WERI-Rb-1 (cell line): ENCODE results near the gene ZFHX3.

Source experiments
- DNase-seq: peaks from one replicate; pipeline ENCODE4 v3.0.0-alpha.2; 2020
- H3K27ac ChIP-seq: fragments of 250-450 bp; sonication (Bioruptor Pico); 2 replicates; pipeline ENCODE4 v1.5.1; 2020; ENCODE audit warnings: mild to moderate bottlenecking, moderate library complexity
- H3K27me3 ChIP-seq: fragments of 250-450 bp; sonication (Bioruptor Pico); 2 replicates; pipeline ENCODE4 v1.5.1; 2021; ENCODE audit warnings: mild to moderate bottlenecking, low read depth, moderate library complexity; ENCODE audit not compliant: insufficient read depth, severe bottlenecking
- H3K36me3 ChIP-seq: fragments of 250-450 bp; sonication (Bioruptor Pico); 2 replicates; pipeline ENCODE4 v1.5.1; 2020; ENCODE audit warnings: mild to moderate bottlenecking, moderate library complexity
- H3K4me3 ChIP-seq: 2 replicates; pipeline ENCODE4 v1.5.1; 2011; ENCODE audit warnings: low read depth, mild to moderate bottlenecking, control low read depth, low read length
- H3K9me3 ChIP-seq: fragments of 250-450 bp; sonication (Bioruptor Pico); 2 replicates; pipeline ENCODE4 v1.5.1; 2021; ENCODE audit warnings: mild to moderate bottlenecking, moderate library complexity; ENCODE audit not compliant: severe bottlenecking
- TF ChIP-seq, protein P1 (sequence below): IDR thresholded peaks from 2 replicates; pipeline ENCODE4 v1.5.1; 2011; ENCODE audit warnings: low read depth, mild to moderate bottlenecking, control low read depth, inconsistent platforms, low read length

Gene ZFHX3

DNA sequence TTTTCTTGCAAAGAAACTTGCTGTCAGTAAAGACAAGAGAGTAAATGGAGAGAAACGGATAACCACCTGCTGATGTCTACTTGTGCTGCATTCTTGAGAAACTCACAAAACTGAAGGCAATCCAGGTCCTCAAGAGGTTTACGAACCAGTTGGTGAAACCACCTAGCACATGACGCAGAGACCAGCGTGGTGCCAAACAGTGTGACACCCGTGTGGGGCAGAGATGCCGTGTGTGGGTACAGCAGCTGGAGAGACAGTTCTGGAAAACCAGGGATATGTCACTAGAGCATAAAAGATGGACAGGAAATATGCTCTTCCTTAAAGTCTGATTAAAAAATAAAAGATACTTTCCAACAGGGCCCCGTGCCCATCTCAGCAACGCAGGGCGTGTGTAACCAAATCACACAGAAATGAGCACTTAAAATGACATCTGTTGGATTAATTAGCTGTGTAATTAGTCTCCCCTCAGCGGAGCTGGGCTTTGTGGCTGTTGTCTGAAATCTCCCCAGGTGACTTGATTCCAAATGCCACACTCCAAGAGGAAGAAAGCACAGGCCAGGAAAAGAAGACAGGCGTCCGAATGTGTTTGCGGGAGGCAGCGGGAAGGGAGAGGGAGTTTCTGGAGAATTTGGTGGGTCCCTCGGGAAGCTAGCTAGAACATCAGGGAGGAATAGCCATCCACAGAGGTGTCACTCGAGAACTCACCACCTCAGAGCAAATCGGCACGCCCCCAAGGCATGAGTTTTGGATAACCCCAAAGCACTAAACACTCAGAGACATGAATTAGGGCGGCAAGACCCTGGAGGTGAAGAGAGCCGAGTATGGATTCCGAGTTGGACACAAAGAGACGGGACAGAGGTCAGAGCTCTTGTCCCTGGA is 109.8 kb downstream of the ZFHX3 start:
- Histone ChIP-seq H3K4me3 (no peak overlapping the region), H3K9me3 (no peaks in the 10 kb centered on the region), H3K27me3 (no peaks in the 10 kb centered on the region), H3K36me3 (no peaks in the 10 kb centered on the region; the same call in 1 of the 2 replicates), H3K27ac (no peak overlapping the region)
- DNase-seq, result no peak
- TF ChIP-seq, protein P1, sequence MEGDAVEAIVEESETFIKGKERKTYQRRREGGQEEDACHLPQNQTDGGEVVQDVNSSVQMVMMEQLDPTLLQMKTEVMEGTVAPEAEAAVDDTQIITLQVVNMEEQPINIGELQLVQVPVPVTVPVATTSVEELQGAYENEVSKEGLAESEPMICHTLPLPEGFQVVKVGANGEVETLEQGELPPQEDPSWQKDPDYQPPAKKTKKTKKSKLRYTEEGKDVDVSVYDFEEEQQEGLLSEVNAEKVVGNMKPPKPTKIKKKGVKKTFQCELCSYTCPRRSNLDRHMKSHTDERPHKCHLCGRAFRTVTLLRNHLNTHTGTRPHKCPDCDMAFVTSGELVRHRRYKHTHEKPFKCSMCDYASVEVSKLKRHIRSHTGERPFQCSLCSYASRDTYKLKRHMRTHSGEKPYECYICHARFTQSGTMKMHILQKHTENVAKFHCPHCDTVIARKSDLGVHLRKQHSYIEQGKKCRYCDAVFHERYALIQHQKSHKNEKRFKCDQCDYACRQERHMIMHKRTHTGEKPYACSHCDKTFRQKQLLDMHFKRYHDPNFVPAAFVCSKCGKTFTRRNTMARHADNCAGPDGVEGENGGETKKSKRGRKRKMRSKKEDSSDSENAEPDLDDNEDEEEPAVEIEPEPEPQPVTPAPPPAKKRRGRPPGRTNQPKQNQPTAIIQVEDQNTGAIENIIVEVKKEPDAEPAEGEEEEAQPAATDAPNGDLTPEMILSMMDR, result no peak

DNA sequence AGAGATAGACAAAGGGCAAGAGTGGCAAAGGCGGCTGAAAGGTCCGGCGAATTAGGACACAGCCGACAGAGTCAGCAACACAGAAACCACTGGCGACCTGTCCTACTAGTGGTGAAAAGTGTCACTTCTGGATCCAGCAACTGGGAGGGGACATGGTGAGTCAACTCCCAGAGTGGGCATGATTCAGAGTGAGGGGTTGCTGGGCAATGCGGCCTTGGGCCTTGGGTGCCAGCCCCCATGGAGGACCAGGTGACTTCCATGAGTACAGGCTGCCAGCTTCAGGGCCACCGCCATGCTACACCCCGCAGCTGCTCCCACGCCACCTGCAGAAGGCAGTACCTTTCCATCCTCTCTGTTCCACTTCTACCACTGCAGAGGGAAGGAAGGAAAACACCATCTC is 110.6 kb downstream of the ZFHX3 start:
- no peak overlapping the region for H3K27ac ChIP-seq
- no peaks in the 10 kb centered on the region for H3K9me3 ChIP-seq
- no peak for DNase-seq
- TF ChIP-seq, protein P1, result no peak
- no peaks in the 10 kb centered on the region; the same call in 1 of the 2 replicates for H3K36me3 ChIP-seq
- no peak overlapping the region for H3K4me3 ChIP-seq
- no peaks in the 10 kb centered on the region for H3K27me3 ChIP-seq

DNA sequence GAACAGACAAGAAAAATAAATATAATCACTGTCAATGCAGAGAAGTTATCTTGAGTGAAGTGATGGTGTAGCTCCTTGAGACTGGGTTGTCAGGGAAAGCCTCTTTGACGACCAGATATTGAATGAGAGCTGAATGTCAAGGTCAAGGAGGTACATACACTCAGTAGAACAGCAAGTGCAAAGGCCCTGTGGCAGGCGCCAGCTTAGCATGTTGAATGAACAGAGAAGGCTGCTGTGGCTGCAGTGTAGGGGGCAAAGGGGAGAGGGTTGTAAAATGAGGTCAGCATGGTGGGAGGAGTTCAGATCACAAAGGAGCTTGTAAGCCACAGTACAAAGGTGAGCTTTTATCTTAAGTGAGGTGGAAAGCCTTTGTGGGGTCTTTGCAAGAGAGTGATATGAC is 111.5 kb downstream of the ZFHX3 start:
- H3K27ac ChIP-seq, result no peak overlapping the region
- H3K27me3 ChIP-seq, result no peaks in the 10 kb centered on the region
- TF ChIP-seq, protein P1, result no peak
- H3K9me3 ChIP-seq, result no peaks in the 10 kb centered on the region
- no peaks in the 10 kb centered on the region; the same call in 1 of the 2 replicates for H3K36me3 ChIP-seq
- DNase-seq, result no peak
- H3K4me3 ChIP-seq, result no peak overlapping the region

DNA sequence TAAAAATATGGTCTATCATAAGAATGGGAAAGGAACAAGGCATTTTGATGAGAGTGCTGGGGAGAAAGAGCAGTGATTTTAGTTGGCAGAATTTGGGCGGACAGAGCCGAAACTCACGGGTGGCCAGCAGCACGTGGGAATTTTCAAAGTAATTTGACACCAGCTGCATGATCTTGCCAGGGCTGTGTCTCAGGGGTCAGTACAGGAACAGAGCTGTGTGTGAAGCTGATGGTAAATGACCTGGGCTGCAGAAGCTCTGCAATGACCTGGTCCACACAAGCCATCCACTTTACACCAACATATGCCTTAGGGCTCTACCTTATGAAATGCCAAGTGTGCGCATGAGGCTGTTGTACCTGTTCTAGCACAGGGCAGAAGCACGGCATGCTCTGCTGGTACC is 112.0 kb downstream of the ZFHX3 start:
- H3K27me3 ChIP-seq, result no peaks in the 10 kb centered on the region
- H3K36me3 ChIP-seq, result no peaks in the 10 kb centered on the region; the same call in 1 of the 2 replicates
- no peak overlapping the region for H3K4me3 ChIP-seq
- DNase-seq, result no peak
- no peaks in the 10 kb centered on the region for H3K9me3 ChIP-seq
- no peak overlapping the region for H3K27ac ChIP-seq
- TF ChIP-seq, protein P1, result no peak

DNA sequence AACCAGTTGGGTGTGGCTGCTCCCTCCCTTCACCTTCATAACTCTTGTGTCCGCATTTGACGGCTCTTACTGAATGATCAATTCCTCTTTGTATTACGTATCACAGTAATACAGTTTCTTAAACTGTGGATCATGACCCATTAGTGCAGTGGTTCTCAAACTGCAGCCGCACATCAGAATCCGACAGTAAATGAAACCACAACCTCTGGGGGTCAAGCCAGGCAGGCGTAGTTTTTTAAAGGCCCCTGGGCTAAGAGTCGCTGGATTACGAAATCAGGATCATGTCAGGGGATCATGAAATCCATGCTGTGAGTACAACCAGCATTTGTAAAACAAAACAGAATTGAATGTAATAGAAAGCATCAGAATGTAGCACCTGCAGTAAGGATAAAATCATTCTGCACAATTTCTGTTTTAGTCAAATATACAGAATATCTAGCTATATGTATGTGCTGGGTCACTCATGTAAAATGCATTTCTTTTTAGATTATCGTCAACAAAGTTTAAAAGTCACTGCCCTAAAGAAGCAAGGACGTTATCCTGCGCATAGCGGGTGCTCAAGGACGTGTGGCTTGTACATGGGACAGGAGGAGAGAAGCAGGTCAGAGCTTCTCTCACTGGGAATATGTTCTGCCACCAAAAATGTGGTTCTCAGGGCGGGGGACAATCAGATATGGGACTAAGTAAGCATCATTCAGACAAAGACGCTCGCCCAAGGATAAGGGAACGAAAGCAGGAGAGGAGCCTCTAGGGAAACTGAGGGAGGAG is 113.1 kb downstream of the ZFHX3 start:
- H3K36me3 ChIP-seq, result no peaks in the 10 kb centered on the region; the same call in 1 of the 2 replicates
- no peaks in the 10 kb centered on the region for H3K9me3 ChIP-seq
- no peak overlapping the region for H3K4me3 ChIP-seq
- H3K27me3 ChIP-seq, result no peaks in the 10 kb centered on the region
- TF ChIP-seq, protein P1, result no peak
- no peak for DNase-seq
- no peak overlapping the region for H3K27ac ChIP-seq
